Ovary (tissue), 3 donors: ENCODE results near the gene GNAI3.

Experiments used
- CTCF ChIP-seq, 3 donors: fragments of 450-650 bp in 2 of 3; fragments of 200-600 bp in 1 of 3; IDR thresholded peaks; one replicate each; pipeline versions ENCODE4 v1.5.1 to v1.8.0; 2016 to 2022; ENCODE audit warnings: antibody characterized with exemption in 3 of 3, mild to moderate bottlenecking in 1 of 3
- EP300 ChIP-seq: sonication (generic); formaldehyde crosslinking; IDR thresholded peaks from one replicate; pipeline ENCODE4 v1.6.1; 2017; ENCODE audit warnings: antibody characterized with exemption
- POLR2A ChIP-seq: fragments of 450-650 bp; IDR thresholded peaks from one replicate; pipeline ENCODE4 v1.6.1; 2017; ENCODE audit warnings: antibody characterized with exemption, mild to moderate bottlenecking, moderate library complexity
- donor health status: DM: no; HTN: no; CAD: no.

GRCh38 chr1:109532365-109533136 is 15.9 kb upstream of the GNAI3 start:
- no peak for TF ChIP-seq EP300
- peak; percentile 96 to 97 (median 96) for TF ChIP-seq CTCF (IDR thresholded peaks at IDR 0.05)
- no peak for TF ChIP-seq POLR2A
